ENCODE data around the gene PPP4R4. TPM values are rescaled to one million over a fixed set of nuclear protein-coding genes. Genes with fewer than 3 reads are reported as not detected.

PPP4R4 gene
- polyA plus RNA-seq, 3 donors, result 0.08 TPM; not detected in 2

DNA sequence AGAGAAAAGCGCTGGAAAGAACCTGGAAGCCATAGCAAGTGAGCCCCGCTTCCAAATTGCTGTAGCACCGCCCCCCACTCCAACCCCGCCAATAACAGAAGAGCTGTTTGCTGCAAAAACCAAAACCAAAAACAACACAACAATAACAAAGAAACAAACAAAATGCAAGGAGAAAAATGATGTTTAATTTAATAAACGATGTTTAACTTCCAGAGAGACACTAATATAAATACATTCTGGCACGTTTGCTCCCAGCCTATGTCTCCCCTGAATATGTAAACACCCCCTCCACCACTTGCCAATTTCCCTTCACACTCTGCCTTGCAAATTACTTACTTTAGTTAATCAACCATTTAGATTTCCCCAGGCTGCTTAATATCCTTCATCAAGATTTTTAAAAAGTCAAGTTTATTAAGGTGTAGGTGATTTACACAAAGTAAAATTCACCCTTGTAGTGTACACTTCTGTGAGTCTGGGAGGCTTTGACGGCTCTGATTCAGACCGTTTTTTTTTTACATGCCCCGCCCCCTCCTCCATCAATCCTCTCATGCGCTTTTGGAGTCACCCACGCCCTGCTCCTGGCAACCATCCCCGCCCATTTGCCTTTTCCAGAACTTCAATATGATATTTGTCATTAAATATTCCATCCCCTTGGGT lies 44.2 kb upstream of the PPP4R4 start:
- intact Hi-C loops (cut with micrococcal nuclease), result loop anchor here (2.0 to 5.0 kb wide), 4 partner anchors 42 to 103 kb away; partner anchors contain the start of genes OTUB2 (in 1 of the 2) and PPP4R4 (in 1 of the 2)
- Mint-ChIP-seq H3K27me3 (ENCODE audit: low read depth in 3 of 3) (peaks cover 6 to 12% (median 11%) of the 10 kb centered on the region in 3 donors), H3K4me3 (peak overlapping the region; percentile 86 to 94), H3K27ac (peak overlapping the region; percentile 10 to 93 (median 71)), H3K36me3 (peaks cover 6 to 14% of the 10 kb centered on the region in 2 donors), H3K9me3 (no peaks in the 10 kb centered on the region), H3K4me1 (peaks cover 16% of the 10 kb centered on the region)
- TF ChIP-seq, protein P1, sequence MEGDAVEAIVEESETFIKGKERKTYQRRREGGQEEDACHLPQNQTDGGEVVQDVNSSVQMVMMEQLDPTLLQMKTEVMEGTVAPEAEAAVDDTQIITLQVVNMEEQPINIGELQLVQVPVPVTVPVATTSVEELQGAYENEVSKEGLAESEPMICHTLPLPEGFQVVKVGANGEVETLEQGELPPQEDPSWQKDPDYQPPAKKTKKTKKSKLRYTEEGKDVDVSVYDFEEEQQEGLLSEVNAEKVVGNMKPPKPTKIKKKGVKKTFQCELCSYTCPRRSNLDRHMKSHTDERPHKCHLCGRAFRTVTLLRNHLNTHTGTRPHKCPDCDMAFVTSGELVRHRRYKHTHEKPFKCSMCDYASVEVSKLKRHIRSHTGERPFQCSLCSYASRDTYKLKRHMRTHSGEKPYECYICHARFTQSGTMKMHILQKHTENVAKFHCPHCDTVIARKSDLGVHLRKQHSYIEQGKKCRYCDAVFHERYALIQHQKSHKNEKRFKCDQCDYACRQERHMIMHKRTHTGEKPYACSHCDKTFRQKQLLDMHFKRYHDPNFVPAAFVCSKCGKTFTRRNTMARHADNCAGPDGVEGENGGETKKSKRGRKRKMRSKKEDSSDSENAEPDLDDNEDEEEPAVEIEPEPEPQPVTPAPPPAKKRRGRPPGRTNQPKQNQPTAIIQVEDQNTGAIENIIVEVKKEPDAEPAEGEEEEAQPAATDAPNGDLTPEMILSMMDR (IDR thresholded peaks at IDR 0.05), result peak; percentile 6
- peak; percentile 35 to 53 (median 39) for DNase-seq
- Histone ChIP-seq H3K4me2 (replicated peaks; ENCODE audit: extremely low read depth, low read length, poor library complexity, severe bottlenecking) (peak overlapping the region; percentile 97), H3K79me2 (ENCODE audit: insufficient read depth, low read length) (no peaks in the 10 kb centered on the region), H3K36me3 (replicated peaks in 1 of 2; ENCODE audit: control insufficient read depth in 1 of 2, insufficient read depth in 2 of 2, low read length in 2 of 2) (peaks cover 13 to 15% of the 10 kb centered on the region in 2 donors), H3K4me3 (replicated peaks in 1 of 3; ENCODE audit: low read depth in 2 of 3, low read length in 3 of 3) (peak overlapping the region; percentile 50 to 79 (median 78)), H2AFZ (ENCODE audit: insufficient read depth, low read depth, low read length, poor library complexity, severe bottlenecking) (peak overlapping the region; percentile 97), H3K27me3 (ENCODE audit: control insufficient read depth in 2 of 2, insufficient read depth in 2 of 2, low read length in 2 of 2) (peaks cover 0 to 8% of the 10 kb centered on the region in 2 donors), H4K20me1 (ENCODE audit: insufficient read depth, low read length) (no peaks in the 10 kb centered on the region), H3K27ac (ENCODE audit: low read depth in 1 of 2, low read length in 2 of 2) (no peak overlapping the region), H3K4me1 (ENCODE audit: control insufficient read depth in 1 of 2, insufficient read depth in 2 of 2, low read length in 2 of 2) (peaks cover 13 to 24% of the 10 kb centered on the region in 2 donors), H3K9ac (ENCODE audit: insufficient read depth, low read length, poor library complexity, severe bottlenecking) (peak overlapping the region; percentile 63), H3K9me3 (replicated peaks in 1 of 2; ENCODE audit: control insufficient read depth in 1 of 2, insufficient read depth in 1 of 2, low read length in 2 of 2) (no peaks in the 10 kb centered on the region)
- WGBS (ENCODE audit: insufficient coverage), result 0% methylated on average over 4 of the region's 12 CpGs

DNA sequence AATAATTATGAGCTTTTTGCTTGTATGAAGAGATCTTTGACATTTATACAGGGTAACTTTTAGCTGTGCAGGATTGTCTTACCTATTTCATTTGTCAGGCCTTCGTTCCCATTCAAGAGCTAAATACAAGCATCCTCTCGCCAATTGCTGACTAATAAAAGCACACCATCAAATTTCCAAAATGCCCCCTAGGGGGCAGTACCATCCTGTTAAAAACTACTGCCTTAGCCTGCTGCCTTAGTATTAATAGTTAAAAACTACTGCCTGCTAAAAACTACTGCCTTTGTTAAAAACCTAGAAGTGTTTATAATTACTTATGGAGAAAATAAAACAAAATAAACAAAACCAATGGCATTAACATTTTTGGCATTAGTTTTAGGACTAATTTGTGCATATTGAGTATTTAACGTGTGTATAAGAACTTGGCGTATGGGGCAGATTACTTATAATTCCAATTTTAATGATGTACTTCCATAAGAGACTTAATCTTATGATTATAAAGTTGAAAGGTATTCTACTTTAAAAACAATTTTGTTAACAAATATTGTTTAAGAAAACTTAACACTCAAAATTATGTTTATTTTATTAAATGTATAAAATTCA lies 41.7 kb upstream of the PPP4R4 start:
- Mint-ChIP-seq H3K4me1 (peaks cover 19% of the 10 kb centered on the region), H3K27me3 (ENCODE audit: low read depth in 3 of 3) (peaks cover 5 to 23% (median 15%) of the 10 kb centered on the region in 3 donors), H3K9me3 (peaks cover 4 to 13% (median 8%) of the 10 kb centered on the region in 7 donors), H3K4me3 (no peak overlapping the region), H3K36me3 (peaks cover 0 to 2% of the 10 kb centered on the region in 2 donors), H3K27ac (no peak overlapping the region)
- H3K27ac ChIP-seq (ENCODE audit: low read depth in 1 of 2, low read length in 2 of 2), result no peak overlapping the region
- DNase-seq, result peak; percentile 49 to 82 (median 62)
- H3K79me2 ChIP-seq (ENCODE audit: insufficient read depth, low read length), result no peaks in the 10 kb centered on the region
- intact Hi-C loops (cut with micrococcal nuclease), result loop anchor here (5.0 kb wide), 3 partner anchors 40 to 105 kb away; partner anchors contain the start of genes OTUB2 (in 1 of the 2) and PPP4R4 (in 1 of the 2)
- no CpG with 5 or more reads among the region's 4 CpGs for WGBS (ENCODE audit: insufficient coverage)
- H3K9me3 ChIP-seq (replicated peaks in 1 of 2; ENCODE audit: control insufficient read depth in 1 of 2, insufficient read depth in 1 of 2, low read length in 2 of 2), result peaks cover 0 to 5% of the 10 kb centered on the region in 2 donors
- no peaks in the 10 kb centered on the region for H4K20me1 ChIP-seq (ENCODE audit: insufficient read depth, low read length)
- no peak overlapping the region for H3K9ac ChIP-seq (ENCODE audit: insufficient read depth, low read length, poor library complexity, severe bottlenecking)
- no peak overlapping the region for H3K4me3 ChIP-seq (replicated peaks in 1 of 3; ENCODE audit: low read depth in 2 of 3, low read length in 3 of 3)
- peaks cover 0 to 8% of the 10 kb centered on the region in 2 donors for H3K27me3 ChIP-seq (ENCODE audit: control insufficient read depth in 2 of 2, insufficient read depth in 2 of 2, low read length in 2 of 2)
- no peak overlapping the region for H2AFZ ChIP-seq (ENCODE audit: insufficient read depth, low read depth, low read length, poor library complexity, severe bottlenecking)
- H3K4me1 ChIP-seq (ENCODE audit: control insufficient read depth in 1 of 2, insufficient read depth in 2 of 2, low read length in 2 of 2), result peaks cover 13 to 24% of the 10 kb centered on the region in 2 donors
- TF ChIP-seq, protein P1 (IDR thresholded peaks at IDR 0.05), result peak; percentile 95
- no peak overlapping the region for H3K4me2 ChIP-seq (replicated peaks; ENCODE audit: extremely low read depth, low read length, poor library complexity, severe bottlenecking)
- H3K36me3 ChIP-seq (replicated peaks in 1 of 2; ENCODE audit: control insufficient read depth in 1 of 2, insufficient read depth in 2 of 2, low read length in 2 of 2), result peaks cover 1 to 5% of the 10 kb centered on the region in 2 donors

All from CD14-positive monocyte (primary cell).